LNCAP (cell line): ENCODE data around the gene TMEM259.
A peak's percentile ranks its signal among the peaks of the same experiment; 100 is the strongest.

ENCODE experiments used
- TF ChIP-seq, protein P1 (sequence below): fragments of 450-650 bp; IDR thresholded peaks from 2 replicates; pipeline ENCODE4 v1.5.1; 2017; ENCODE audit warnings: mild to moderate bottlenecking

The TMEM259 gene

DNA sequence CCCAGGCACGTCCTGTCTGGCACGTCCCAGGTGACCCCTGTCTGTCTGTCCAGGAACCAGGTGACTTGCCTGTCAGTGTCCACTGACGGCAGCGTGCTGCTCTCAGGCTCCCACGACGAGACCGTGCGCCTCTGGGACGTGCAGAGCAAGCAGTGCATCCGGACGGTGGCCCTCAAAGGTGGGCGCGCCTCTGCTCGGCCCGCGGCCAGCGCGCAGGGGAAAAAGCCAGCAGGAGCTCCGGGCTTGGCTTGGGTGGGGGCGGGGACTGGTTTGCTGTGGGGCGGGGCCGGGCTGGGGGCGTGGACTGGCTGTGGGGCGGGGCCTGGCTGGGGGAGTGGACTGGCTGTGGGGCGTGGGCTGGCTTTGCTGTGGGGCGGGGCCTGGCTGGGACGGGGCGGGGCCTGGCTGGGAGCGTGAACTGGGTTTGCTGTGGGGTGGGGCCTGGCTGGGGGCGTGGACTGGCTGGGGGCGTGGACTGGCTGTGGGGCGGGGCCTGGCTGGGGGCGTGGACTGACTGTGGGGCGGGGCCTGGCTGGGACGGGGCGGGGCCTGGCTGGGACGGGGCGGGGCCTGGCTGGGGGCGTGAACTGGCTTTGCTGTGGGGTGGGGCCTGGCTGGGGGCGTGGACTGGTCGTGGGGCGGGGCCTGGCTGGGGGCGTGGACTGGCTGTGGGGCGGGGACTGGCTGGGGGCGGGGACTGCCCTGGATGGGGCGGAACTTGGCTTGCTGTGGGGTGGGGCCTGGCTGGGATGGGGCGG is 29.6 kb downstream of the TMEM259 start:
- TF ChIP-seq, protein P1, sequence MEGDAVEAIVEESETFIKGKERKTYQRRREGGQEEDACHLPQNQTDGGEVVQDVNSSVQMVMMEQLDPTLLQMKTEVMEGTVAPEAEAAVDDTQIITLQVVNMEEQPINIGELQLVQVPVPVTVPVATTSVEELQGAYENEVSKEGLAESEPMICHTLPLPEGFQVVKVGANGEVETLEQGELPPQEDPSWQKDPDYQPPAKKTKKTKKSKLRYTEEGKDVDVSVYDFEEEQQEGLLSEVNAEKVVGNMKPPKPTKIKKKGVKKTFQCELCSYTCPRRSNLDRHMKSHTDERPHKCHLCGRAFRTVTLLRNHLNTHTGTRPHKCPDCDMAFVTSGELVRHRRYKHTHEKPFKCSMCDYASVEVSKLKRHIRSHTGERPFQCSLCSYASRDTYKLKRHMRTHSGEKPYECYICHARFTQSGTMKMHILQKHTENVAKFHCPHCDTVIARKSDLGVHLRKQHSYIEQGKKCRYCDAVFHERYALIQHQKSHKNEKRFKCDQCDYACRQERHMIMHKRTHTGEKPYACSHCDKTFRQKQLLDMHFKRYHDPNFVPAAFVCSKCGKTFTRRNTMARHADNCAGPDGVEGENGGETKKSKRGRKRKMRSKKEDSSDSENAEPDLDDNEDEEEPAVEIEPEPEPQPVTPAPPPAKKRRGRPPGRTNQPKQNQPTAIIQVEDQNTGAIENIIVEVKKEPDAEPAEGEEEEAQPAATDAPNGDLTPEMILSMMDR: no peak

DNA sequence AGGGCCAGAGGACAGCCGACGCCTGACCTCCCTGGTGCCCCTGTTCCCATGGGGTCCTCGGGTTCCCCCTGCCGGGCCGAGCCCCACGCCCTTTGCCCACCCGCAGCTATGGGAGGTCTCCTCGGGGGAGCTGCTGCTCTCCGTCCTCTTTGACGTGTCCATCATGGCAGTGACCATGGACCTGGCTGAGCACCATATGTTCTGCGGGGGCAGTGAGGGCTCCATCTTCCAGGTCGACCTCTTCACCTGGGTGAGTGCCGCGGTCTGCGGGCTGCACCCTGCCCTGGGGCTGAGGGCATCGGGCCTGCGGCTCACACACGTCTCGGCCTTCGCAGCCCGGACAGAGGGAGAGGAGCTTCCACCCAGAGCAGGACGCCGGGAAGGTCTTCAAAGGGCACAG is 30.2 kb downstream of the TMEM259 start:
- TF ChIP-seq, protein P1: no peak

DNA sequence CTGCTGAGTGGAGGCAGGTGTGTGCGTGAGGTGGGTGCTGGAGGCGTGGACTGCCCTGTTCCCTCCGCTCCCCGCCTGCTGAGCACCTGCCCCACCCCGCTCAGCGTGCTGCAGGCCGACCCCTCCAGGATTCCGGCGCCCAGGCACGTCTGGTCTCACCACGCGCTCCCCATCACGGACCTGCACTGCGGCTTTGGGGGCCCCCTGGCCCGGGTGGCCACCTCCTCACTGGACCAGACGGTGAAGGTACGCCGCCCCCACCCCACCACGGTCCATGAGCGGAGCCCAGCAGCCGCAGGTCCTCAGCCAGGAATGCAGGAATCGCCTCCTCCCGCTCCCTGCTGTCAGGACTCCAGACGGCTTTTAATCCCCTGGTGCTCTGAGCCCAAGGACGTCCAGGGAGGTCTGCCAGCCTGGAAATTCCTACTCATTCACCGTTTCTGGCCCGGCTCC is 30.8 kb downstream of the TMEM259 start:
- TF ChIP-seq, protein P1: no peak

DNA sequence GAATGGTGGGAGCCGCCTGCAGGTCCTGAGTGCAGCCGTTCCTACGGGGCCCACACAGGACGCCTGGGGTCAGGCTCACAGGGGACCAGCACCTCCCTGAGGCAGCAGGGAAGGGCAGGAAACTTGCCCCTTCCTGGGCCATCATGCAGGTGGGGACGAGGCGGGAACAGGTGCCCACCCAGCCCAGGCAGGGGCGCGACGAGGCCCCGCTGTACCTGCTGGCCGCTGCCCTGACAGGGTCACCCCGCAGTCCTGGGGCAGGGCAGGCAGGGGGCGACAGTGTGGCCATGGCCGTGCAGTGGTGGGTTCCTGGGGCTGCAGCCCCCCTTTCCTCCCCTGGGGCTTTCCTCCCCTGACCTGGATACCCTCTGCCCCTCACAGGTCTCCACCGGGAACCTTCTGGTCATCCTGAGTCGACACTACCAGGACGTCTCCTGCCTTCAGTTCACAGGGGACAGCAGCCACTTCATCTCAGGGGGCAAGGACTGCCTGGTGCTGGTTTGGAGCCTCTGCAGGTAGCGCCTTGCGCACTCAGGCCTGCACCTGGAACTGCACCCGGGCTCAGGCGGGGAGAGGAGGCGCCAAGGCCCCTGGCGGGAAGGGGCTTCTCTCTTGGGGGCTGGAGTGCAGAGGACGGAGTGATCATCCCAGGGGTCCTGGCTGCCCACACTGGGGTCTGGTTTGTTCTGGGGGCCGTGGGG is 31.4 kb downstream of the TMEM259 start:
- TF ChIP-seq, protein P1: peak; percentile 30; the same call in 1 of the 2 replicates

DNA sequence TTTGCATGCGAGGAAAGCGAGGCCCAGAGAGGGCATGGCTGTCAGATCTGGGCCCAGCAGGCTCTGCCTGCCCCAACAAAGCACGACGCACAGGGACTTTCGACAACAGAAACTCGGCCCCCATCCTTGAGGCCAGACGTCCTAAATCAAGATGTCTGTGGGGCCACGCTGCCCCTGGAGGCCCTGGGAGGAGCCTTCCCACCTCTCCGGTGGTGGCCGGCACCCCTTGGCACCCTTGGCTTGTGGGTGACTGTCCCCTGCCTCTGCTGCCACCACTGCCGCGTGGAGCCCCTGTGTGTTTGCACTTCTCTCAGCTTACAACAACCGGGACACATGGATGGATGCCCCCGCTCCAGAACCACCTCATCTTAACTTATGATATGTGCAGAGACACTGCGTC is 32.4 kb downstream of the TMEM259 start:
- TF ChIP-seq, protein P1: no peak

DNA sequence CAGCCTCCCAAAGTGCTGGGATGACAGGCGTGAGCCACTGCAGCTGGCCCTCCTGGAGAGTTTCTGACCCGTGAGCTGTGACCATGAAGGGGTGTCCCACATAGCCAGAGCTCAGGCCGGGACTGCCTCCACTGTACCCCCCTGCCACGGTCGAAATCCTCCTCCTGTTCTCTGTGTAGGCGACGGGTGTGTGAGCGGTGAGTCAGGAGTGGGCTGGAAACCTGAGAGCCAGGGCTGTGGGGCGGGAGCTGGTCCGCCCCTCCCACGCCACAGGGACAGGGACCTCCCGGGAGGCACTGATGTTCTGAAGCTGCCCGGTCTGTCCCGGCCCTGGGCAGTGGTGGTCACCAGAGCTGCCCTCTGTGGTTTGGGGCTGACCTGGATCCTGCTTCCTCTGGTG is 32.8 kb downstream of the TMEM259 start:
- TF ChIP-seq, protein P1: no peak

DNA sequence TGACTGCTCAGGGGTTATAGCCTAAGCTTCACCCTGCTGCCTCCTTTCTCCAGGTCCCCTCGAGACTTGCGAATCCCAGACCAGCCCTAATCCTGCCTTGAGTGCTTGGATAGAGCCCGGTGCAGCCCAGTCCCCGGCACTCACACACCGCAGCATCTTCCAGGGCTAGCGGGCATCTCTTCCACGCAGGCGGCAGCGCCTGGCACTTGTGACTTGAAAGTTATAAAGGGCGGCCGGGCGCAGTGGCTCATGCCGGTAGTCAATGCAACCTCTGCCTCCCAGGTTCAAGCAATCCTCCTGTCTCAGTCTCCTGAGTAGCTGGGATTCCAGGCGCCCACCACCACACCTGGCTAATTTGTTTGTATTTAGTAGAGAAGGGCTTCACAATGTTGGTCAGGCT is 34.8 kb downstream of the TMEM259 start:
- TF ChIP-seq, protein P1: no peak
